MCF 10A (cell line): ENCODE results near the gene CTNND1. TPM values are rescaled to one million over a fixed set of nuclear protein-coding genes. Genes with fewer than 3 reads are reported as not detected.

Source experiments
- Bru-seq: library from RNA; stranded (reverse); fragments of 400-500 nt; gene quantifications from one replicate; lab custom pipeline; 2021; lab: Mats Ljungman, UMichigan
- BruChase-seq, 2 experiments: library from RNA; stranded (reverse); fragments of 400-500 nt; gene quantifications; one replicate each; lab custom pipeline; 2021; lab: Mats Ljungman, UMichigan
- BruUV-seq: library from RNA; stranded (reverse); fragments of 400-500 nt; replicated peaks from 2 replicates; lab custom pipeline; 2021; lab: Mats Ljungman, UMichigan
- CTCF ChIA-PET: fragments of 300-600 bp; sonication (Branson Sonifier 250); formaldehyde crosslinking; extraction: SDS; loops from one replicate; lab custom pipeline; 2021; ENCODE audit warnings: antibody characterized with exemption, inconsistent platforms; lab: Yijun Ruan, JAX
- POLR2A ChIA-PET: fragments of 300-600, 350-650 bp; sonication (Branson Sonifier 250); formaldehyde crosslinking; extraction: SDS; loops from one replicate; lab custom pipeline; 2020; ENCODE audit warnings: antibody characterized with exemption, inconsistent platforms; lab: Yijun Ruan, JAX
- DNase-seq: peaks from one replicate; pipeline ENCODE4 v3.0.0-alpha.2; 2018; ENCODE audit not compliant: unreplicated experiment
- H3K27ac Mint-ChIP-seq: one replicate; pipeline ENCODE4 v1.8.0; 2022; ENCODE audit warnings: mild to moderate bottlenecking, low read depth, mixed read lengths; ENCODE audit not compliant: unreplicated experiment
- H3K27me3 Mint-ChIP-seq: one replicate; pipeline ENCODE4 v1.8.0; 2022; ENCODE audit warnings: mixed read lengths; ENCODE audit not compliant: insufficient read depth, unreplicated experiment
- H3K36me3 Mint-ChIP-seq: one replicate; pipeline ENCODE4 v1.8.0; 2022; ENCODE audit warnings: mild to moderate bottlenecking, moderate library complexity, mixed read lengths; ENCODE audit not compliant: insufficient read depth, unreplicated experiment
- H3K4me1 Mint-ChIP-seq: one replicate; pipeline ENCODE4 v1.8.0; 2022; ENCODE audit warnings: mixed read lengths; ENCODE audit not compliant: insufficient read depth, unreplicated experiment
- H3K4me3 Mint-ChIP-seq: one replicate; pipeline ENCODE4 v1.8.0; 2022; ENCODE audit warnings: mild to moderate bottlenecking, moderate library complexity, mixed read lengths; ENCODE audit not compliant: unreplicated experiment
- H3K9me3 Mint-ChIP-seq: one replicate; pipeline ENCODE4 v1.8.0; 2022; ENCODE audit warnings: mixed read lengths; ENCODE audit not compliant: unreplicated experiment
- intact Hi-C: fragments of 100-400 bp; cut with micrococcal nuclease; formaldehyde crosslinking; loops from 2 replicates; pipeline ENCODE4 v1.14.1; 2022
- long read RNA-seq: library from polyadenylated mRNA; stranded (forward); transcript quantifications from one replicate; pipeline ENCODE4 v2.0.0, GENCODE V29; 2022
- total RNA-seq: library from RNA; stranded (reverse); gene quantifications from 2 replicates; pipeline ENCODE4 v1.2.3, GENCODE V29; 2022
- TF ChIP-seq, protein P1 (sequence below): fragments of 200-600 bp; IDR thresholded peaks from one replicate; pipeline ENCODE4 v1.8.0; 2022; ENCODE audit warnings: antibody characterized with exemption, mild to moderate bottlenecking; ENCODE audit not compliant: unreplicated experiment

Gene CTNND1, protein sequence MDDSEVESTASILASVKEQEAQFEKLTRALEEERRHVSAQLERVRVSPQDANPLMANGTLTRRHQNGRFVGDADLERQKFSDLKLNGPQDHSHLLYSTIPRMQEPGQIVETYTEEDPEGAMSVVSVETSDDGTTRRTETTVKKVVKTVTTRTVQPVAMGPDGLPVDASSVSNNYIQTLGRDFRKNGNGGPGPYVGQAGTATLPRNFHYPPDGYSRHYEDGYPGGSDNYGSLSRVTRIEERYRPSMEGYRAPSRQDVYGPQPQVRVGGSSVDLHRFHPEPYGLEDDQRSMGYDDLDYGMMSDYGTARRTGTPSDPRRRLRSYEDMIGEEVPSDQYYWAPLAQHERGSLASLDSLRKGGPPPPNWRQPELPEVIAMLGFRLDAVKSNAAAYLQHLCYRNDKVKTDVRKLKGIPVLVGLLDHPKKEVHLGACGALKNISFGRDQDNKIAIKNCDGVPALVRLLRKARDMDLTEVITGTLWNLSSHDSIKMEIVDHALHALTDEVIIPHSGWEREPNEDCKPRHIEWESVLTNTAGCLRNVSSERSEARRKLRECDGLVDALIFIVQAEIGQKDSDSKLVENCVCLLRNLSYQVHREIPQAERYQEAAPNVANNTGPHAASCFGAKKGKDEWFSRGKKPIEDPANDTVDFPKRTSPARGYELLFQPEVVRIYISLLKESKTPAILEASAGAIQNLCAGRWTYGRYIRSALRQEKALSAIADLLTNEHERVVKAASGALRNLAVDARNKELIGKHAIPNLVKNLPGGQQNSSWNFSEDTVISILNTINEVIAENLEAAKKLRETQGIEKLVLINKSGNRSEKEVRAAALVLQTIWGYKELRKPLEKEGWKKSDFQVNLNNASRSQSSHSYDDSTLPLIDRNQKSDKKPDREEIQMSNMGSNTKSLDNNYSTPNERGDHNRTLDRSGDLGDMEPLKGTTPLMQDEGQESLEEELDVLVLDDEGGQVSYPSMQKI
- total RNA-seq: 114 and 118 TPM in 2 replicates
- Bru-seq, nascent RNA: percentile 92 among the genes with signal in this experiment
- percentile 98 among the genes with signal in this experiment for BruChase-seq, experiment 1, labeled RNA remaining after a 6-hour chase
- percentile 97 among the genes with signal in this experiment for BruChase-seq, experiment 2, labeled RNA remaining after a 2-hour chase
- long read RNA-seq, full-length matches to known transcripts: 88 of 178 reads
- long read RNA-seq, partial matches to known transcripts: 54 of 178 reads
- long read RNA-seq, other reads (novel, unspliced or antisense): 36 of 178 reads

DNA sequence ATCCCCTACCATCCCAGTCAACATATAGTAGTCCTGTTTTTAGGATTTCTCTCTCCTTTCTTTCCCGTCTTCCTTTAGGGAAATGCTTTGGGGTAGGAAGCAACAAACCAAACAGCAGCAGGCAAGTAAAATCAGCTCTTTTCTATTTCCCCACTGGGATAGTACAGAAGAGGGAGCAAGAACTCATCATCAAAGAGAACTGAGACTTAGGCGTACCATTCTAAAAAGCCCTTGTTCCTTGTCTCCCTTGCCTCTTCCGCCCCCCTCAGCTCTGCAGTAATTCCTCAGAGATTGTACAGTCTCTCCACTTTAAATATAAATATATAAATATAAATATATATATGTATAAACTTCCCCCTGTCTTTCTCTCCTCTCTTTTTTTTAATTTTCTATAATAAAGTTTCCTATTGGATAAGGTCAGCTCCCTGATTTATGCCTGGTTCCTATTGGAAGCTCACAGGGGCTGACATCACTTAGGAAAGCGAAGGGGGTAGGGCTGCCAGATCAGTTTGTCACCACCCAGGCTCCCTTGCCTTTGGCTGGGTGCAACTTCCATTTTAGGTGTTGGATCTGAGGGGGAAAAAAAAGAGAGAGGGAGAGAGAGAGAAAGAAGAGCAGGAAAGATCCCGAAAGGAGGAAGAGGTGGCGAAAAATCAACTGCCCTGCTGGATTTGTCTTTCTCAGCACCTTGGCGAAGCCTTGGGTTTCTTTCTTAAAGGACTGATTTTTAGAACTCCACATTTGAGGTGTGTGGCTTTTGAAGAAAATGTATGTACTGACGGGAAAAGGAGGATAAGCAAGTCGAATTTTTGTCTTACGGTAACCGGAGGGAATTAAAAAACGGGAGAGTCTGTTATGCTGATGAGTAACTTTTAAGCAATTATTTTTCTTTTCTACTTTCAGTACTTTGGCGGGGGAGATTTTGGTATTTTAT is at the start of gene CTNND1:
TSS of gene CTNND1 (plus strand) at position 502 of the 934 bp plus-strand sequence. CDS start 29,677 bp downstream, outside the sequence.
- Mint-ChIP-seq H3K36me3 (no peaks in the 10 kb centered on the region), H3K27me3 (no peaks in the 10 kb centered on the region)
- TSS peak; percentile 97 for BruUV-seq

DNA sequence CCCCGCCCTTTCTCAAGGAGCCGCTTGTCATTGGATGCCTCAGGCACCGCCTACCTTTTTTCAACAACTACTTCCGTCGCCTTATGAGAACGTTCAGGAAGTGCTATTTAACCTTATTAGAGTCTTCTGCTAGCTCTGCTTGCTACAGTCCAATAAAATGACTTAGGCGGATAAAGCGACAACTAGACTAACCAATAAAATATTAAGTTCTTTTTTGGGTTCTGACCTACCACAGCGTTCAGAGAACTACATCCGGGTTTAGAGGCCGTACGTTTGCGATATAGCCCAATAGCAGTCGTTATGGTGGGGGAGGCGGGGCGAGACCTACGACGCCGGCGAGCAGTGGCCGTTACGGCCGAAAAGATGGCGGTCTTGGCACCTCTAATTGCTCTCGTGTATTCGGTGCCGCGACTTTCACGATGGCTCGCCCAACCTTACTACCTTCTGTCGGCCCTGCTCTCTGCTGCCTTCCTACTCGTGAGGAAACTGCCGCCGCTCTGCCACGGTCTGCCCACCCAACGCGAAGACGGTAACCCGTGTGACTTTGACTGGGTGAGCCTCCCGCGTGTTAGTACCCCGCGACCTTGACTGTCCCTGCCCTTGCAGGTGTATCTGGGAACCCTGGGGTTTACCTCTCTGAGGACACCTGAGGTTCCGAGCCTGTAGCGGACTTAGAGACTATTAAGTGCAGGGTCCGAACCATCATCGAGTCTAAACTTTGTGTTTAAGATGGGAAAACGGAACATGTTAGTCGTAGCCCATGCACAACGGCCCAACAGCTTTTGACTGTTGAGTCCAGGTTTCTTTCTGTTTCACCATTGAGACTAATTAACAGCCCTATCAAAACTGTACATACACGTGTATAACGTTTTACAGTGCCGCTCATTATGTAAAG is 49.1 kb upstream of the CTNND1 start, which contains the start of gene TMX2:
TSS of gene TMX2 (plus strand) at position 338 of the 895 bp plus-strand sequence. CDS start at position 364, 26 bp downstream.
- POLR2A ChIA-PET: interaction anchor here (0.6 to 3.9 kb wide), 43 partner anchors 9 to 1427 kb away, joined by 3 to 42 read pairs (median 5); partner anchors contain the start of genes CLP1, CTNND1, SELENOH and TIMM10
- Mint-ChIP-seq H3K4me1 (peaks cover 22% of the 10 kb centered on the region), H3K27me3 (no peaks in the 10 kb centered on the region), H3K27ac (peak within 1 kb of the TSS; percentile 81), H3K36me3 (peaks cover 14% of the 10 kb centered on the region), H3K4me3 (peak within 1 kb of the TSS; percentile 90), H3K9me3 (no peaks in the 10 kb centered on the region)
- DNase-seq: peak; percentile 99
- intact Hi-C loops: loop anchor here (1.0 to 5.0 kb wide), 3 partner anchors 44 to 145 kb away; partner anchors contain the start of genes UBE2L6 and ZDHHC5
- TF ChIP-seq, protein P1, sequence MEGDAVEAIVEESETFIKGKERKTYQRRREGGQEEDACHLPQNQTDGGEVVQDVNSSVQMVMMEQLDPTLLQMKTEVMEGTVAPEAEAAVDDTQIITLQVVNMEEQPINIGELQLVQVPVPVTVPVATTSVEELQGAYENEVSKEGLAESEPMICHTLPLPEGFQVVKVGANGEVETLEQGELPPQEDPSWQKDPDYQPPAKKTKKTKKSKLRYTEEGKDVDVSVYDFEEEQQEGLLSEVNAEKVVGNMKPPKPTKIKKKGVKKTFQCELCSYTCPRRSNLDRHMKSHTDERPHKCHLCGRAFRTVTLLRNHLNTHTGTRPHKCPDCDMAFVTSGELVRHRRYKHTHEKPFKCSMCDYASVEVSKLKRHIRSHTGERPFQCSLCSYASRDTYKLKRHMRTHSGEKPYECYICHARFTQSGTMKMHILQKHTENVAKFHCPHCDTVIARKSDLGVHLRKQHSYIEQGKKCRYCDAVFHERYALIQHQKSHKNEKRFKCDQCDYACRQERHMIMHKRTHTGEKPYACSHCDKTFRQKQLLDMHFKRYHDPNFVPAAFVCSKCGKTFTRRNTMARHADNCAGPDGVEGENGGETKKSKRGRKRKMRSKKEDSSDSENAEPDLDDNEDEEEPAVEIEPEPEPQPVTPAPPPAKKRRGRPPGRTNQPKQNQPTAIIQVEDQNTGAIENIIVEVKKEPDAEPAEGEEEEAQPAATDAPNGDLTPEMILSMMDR: no peak
- BruUV-seq: TSS peak; percentile 66
- CTCF ChIA-PET: interaction anchor here (0.5 to 3.6 kb wide), 6 partner anchors 18 to 768 kb away, joined by 3 to 25 read pairs (median 3); no protein-coding TSS in a partner anchor

More for the DNA sequence above, at the start of gene CTNND1:
- TF ChIP-seq, protein P1: no peak
- Mint-ChIP-seq H3K4me1 (peaks cover 25% of the 10 kb centered on the region), H3K27ac (peak within 1 kb of the TSS; percentile 96), H3K4me3 (peak within 1 kb of the TSS; percentile 83), H3K9me3 (no peaks in the 10 kb centered on the region)
- intact Hi-C loops: loop anchor here (1.0 to 5.0 kb wide), 3 partner anchors 17 to 296 kb away; no protein-coding TSS in a partner anchor
- POLR2A ChIA-PET: interaction anchor here (0.6 to 9.6 kb wide), 34 partner anchors 9 to 750 kb away, joined by 3 to 285 read pairs (median 4); partner anchors contain the start of genes BTBD18, MED19, SELENOH and SLC43A3
- peak; percentile 98 for DNase-seq
- CTCF ChIA-PET: interaction anchor here (0.5 to 12.8 kb wide), 15 partner anchors 9 to 818 kb away, joined by 3 to 312 read pairs (median 4); partner anchors contain the start of genes BTBD18 and SELENOH
